Kidney epithelial cell (primary cell): ENCODE results near the gene TBCB. TPM values are rescaled to one million over a fixed set of nuclear protein-coding genes. Genes with fewer than 3 reads are reported as not detected.

Experiments used
- DNase-seq: peaks from one replicate; pipeline ENCODE4 v3.0.0-alpha.2; 2010; ENCODE audit warnings: low read depth
- H3K27me3 ChIP-seq: 2 replicates; pipeline ENCODE4 v1.6.0; 2011; ENCODE audit warnings: low read length; ENCODE audit not compliant: control insufficient read depth, insufficient read depth
- H3K36me3 ChIP-seq: 2 replicates; pipeline ENCODE4 v1.5.1; 2011; ENCODE audit warnings: low read length; ENCODE audit not compliant: control insufficient read depth, insufficient read depth
- H3K4me3 ChIP-seq: 2 replicates; pipeline ENCODE4 v1.5.1; 2011; ENCODE audit warnings: low read depth, mild to moderate bottlenecking, control low read depth, low read length
- total RNA-seq: library from RNA; depleted of rRNA; stranded (reverse); fragments of >200 nt; gene quantifications from 2 replicates; pipeline ENCODE4 v1.2.3, GENCODE V29; 2015
- TF ChIP-seq, protein P1 (sequence below): IDR thresholded peaks from 2 replicates; pipeline ENCODE4 v1.5.1; 2011; ENCODE audit warnings: mild to moderate bottlenecking, moderate library complexity, low read length, control low read depth, inconsistent platforms; ENCODE audit not compliant: insufficient read depth, poor library complexity, severe bottlenecking

Gene TBCB
- total RNA-seq, 1 donor from 2014 or later: 337 TPM

DNA sequence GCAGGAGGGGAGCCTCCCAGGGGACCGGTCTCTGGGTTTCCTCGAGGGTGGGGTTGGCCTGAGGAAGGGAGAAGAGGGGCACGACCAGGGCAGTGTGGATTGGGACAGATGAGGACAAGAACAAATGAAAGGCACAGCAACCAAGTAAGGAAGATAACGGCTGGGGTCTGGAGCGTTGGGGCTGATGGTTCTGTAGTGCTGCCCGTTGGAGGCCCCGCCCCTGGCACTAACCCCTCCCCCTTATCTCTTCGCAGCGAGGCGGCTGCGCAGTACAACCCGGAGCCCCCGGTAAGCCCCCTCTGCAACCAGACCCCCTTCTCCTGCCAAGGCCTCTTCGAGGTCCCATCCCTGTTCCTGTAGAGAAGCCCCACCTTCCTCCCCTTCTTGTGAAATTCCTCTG, 26.8 kb downstream of the TBCB start:
- H3K27me3 ChIP-seq: no peaks in the 10 kb centered on the region
- TF ChIP-seq, protein P1, sequence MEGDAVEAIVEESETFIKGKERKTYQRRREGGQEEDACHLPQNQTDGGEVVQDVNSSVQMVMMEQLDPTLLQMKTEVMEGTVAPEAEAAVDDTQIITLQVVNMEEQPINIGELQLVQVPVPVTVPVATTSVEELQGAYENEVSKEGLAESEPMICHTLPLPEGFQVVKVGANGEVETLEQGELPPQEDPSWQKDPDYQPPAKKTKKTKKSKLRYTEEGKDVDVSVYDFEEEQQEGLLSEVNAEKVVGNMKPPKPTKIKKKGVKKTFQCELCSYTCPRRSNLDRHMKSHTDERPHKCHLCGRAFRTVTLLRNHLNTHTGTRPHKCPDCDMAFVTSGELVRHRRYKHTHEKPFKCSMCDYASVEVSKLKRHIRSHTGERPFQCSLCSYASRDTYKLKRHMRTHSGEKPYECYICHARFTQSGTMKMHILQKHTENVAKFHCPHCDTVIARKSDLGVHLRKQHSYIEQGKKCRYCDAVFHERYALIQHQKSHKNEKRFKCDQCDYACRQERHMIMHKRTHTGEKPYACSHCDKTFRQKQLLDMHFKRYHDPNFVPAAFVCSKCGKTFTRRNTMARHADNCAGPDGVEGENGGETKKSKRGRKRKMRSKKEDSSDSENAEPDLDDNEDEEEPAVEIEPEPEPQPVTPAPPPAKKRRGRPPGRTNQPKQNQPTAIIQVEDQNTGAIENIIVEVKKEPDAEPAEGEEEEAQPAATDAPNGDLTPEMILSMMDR: no peak
- H3K4me3 ChIP-seq: no peak overlapping the region
- H3K36me3 ChIP-seq: peaks cover 11% of the 10 kb centered on the region
- no peak for DNase-seq

DNA sequence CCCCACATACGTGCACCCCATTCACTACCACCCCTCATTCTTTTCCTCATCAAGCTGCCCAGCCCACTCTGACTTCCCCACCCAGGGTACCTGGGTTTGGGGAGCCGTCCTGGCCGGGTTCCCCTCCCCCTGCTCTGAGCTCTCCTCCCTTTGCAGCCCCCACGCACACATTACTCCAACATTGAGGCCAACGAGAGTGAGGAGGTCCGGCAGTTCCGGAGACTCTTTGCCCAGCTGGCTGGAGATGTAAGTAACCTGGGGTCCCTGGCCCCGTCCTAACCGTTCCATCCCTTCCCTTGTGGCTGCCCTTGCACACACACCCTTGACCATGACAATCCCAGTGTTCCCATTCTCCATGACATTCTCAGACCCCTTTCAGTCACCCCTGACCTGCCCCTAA, 27.2 kb downstream of the TBCB start:
- TF ChIP-seq, protein P1: no peak
- Histone ChIP-seq H3K4me3 (no peak overlapping the region), H3K36me3 (peaks cover 11% of the 10 kb centered on the region), H3K27me3 (no peaks in the 10 kb centered on the region)
- DNase-seq: no peak

DNA sequence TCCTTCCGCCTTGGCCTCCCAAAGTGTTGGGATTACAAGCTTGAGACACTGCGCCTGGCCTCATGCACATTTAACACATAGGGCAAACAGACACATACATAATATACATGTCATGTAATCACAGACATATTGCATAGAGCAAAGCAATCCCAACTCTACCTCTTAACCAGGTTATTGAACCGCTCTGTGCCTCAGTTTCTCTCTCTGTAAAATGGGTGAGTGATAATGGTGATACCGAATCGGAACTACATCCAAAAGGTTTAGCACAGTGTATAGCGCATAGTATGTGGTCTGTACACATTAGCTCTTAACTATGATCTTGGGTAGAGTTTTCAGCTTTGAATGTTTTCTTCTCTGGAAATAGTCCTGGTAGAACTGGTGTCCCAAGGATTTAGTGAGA, 29.4 kb downstream of the TBCB start:
- H3K36me3 ChIP-seq: peaks cover 11% of the 10 kb centered on the region
- DNase-seq: no peak
- TF ChIP-seq, protein P1: no peak

DNA sequence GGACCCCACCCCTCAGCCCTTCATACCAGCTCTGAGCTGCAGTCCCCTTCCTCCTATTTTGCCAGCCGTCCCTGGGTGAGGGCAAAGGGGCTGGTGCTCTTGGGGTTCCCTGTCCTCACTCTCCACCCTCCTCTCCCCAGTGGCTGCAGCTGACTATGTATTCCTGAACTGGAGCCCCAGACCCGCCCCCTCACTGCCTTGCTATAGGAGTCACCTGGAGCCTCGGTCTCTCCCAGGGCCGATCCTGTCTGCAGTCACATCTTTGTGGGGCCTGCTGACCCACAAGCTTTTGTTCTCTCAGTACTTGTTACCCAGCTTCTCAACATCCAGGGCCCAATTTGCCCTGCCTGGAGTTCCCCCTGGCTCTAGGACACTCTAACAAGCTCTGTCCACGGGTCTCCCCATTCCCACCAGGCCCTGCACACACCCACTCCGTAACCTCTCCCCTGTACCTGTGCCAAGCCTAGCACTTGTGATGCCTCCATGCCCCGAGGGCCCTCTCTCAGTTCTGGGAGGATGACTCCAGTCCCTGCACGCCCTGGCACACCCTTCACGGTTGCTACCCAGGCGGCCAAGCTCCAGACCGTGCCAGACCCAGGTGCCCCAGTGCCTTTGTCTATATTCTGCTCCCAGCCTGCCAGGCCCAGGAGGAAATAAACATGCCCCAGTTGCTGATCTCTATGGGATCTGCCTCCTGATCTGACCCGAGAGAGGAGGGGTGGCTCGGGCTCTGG, 34.6 kb downstream of the TBCB start:
- H3K27me3 ChIP-seq: no peaks in the 10 kb centered on the region
- DNase-seq: no peak
- TF ChIP-seq, protein P1: no peak
- H3K36me3 ChIP-seq: peaks cover 9% of the 10 kb centered on the region
- no peak overlapping the region for H3K4me3 ChIP-seq

More for the DNA sequence above, 29.4 kb downstream of the TBCB start:
- Histone ChIP-seq H3K4me3 (no peak overlapping the region), H3K27me3 (no peaks in the 10 kb centered on the region)

DNA sequence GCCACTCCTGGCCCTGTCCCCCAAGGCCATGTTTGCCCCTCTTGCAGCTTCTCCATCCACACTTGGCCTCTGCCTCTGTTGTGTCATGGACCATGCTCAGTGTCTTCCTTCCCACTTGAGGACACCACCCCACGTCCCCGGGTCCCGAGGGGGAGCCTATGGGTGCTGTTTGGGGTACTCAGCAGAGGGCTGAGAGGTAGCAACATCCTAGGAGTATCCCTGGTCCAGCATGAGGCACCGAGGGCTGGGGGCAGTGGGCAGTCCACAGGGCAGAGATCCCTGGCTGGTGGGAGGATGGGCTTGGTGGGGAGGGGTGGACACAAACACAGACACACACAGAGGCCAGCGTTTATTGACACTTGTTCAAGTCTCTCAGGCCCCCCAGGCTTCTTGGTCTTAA, 35.3 kb downstream of the TBCB start:
- DNase-seq: no peak
- TF ChIP-seq, protein P1: no peak
- H3K4me3 ChIP-seq: no peak overlapping the region
- no peaks in the 10 kb centered on the region for H3K27me3 ChIP-seq
- peaks cover 9% of the 10 kb centered on the region for H3K36me3 ChIP-seq
